Measurements from ENCODE around the gene THBS3. TPM values are rescaled to one million over a fixed set of nuclear protein-coding genes. Genes with fewer than 3 reads are reported as not detected.

Gene THBS3
- 6.3 to 9.1 TPM (median 8.6 TPM) in 5 replicates for total RNA-seq (2022; extraction: Qiagen RNA extraction)

GRCh38 chr1:155207806-155208540 lies at the start of gene THBS3:
Gene THBS3 (minus strand): TSS chr1:155207897. CDS start chr1:155207876, 21 bp downstream.

DNA sequence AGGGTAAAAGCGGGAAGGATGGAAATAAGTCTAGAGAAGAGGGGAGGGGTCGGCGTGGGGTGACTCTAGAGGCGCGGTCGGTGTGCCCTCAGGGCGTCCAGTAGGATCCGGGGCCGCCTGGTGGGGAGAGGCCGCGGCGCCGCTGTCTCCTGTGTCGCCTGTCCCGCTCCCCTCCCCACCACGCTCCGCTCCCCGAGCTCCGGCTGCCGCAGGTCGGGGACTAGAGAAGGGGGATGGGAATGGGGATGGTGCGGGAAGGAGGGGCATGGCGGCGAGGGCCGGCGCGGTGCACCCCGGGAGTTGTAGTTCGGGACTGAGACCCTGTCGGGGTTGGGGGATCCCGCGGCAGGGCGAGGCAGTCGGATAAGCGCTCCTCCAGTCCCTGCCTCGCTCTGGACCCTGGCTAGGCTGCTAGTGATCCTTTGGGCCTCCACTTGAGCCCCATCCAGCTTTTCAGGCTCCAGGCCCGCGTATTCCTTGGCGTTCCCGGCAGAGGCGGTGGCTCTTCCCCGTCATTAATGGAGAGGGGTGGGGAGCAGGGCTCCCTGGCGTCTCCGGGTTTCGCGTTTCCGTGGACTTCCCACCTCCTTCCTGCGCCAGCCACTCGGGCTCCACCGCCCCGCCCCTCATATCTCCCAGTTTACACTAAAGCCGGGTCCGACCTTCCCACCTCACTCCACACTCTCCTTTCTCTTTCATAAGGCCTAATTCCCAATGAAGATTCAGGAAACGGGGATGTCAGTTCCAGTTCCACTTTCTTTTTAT lies 47.7 kb upstream of the THBS3 start, which contains the start of gene ENTREP3:
ENTREP3 (minus strand) TSS at position 241 of the 765 bp plus-strand sequence. CDS start 606 bp downstream, outside the sequence.

DNA sequence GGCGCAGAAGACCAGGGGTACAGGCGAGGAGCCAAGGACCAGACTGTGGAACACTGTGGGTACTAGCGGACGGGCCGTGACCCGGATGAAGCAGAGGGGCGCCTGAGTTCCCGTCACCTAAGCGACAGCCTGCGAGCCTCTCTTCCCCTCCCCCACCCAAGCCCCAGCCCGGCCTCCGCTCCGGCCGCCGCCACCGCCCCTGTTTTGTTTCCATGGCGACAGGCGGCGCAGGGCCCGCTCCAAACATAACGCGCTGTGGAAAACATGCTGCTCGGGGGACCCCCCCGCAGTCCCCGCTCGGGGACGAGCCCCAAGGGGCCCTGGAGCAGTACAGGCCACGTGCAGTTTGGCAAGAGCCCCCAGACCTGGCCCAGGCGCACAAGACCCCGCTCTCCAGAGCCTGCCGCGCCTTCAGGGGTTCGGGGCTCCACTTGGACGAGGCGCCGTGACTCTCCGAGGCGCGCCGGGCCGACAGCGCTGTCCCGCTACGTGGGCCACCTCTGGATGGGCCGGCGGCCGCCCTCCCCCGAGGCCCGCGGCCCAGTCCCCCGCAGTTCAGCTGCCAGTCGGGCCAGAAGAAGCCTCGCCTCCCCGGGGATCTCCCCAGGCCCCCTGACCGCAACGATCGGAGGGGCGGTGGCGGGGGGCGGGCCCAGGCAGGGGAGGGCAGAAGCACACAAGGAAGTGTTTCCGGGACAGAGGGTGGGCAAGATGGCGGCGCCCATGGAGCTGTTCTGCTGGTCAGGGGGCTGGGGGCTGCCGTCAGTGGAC lies 1.0 kb upstream of the THBS3 start, which contains the start of gene MTX1:
MTX1 (plus strand) TSS at position 155 of the 771 bp plus-strand sequence; CDS start at position 265, 110 bp downstream.

DNA sequence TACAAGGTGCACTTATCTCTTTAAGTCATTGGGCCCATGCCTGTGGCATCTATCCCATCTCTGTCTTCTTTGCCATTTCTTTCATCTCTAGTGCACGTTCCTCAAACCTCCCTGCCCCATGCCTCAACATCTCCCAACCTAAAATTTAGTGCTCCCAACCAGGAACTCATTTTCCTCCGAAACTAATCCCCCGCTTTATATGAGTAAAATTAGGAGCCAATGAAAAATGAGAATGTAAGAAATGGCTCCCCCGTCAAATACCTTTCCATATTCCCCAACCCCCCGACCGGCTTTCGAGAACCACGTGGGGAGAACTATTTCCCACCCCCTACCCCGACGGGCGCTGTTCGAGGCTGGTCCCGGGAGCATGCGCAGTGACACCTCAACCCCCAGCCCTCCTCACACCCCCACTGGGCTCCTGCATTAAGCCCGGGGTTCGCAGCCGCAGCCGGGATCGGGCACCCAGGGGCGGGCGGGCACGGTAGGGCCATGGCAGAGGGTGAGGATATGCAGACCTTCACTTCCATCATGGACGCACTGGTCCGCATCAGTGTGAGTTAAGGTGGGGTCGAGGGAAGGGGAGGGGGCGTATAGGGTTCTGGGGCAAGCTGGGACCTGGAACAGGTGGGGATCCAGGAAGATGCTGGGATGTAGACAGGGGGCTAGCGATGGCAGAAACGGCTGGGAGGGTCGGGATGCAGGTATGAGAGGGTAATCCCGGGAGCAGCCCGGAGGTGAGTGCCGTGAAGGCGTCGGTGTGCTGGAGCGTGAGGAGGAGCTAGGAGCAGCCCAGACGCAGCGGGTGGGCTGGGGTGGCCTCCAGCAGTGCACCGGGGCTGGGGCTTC lies 34.0 kb downstream of the THBS3 start, which contains the start of gene TRIM46:
TRIM46 (plus strand) TSS at position 372 of the 846 bp plus-strand sequence; CDS start at position 490, 118 bp downstream.

DNA sequence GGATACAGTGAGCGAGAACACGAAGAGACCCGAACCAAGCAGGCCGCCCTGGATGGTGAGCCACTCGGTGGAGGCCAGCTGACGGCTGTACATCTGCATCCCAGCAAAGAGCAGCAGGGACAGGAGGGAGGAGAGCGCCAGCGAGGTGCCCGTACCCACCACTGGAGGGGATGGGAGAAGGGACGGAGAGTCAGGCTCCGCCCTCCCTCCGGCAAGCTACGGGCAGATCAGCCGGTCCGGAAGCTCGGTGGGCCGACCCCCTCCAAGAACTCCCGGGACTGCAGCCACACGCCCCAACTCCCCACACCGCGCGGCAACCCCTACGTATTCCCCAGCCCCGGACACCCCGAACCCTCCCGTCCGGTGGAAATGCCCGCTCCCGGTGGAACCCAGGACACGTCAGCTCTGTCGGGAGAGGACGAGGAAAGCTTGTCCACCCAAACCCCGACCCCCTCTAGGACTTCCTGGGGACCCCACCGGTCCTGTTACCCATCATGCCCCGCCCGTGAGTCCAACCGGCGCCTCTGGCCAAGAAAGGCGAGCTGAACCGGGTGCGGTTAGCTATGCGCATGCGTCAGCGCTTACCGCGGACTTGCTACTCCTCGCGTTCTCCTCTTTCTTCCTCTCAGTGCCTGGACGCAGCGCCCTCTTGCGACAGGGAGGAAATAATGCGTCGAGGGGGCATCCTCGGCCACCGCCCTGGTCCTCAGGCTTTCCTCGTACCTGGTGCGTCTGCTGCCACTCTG lies 34.8 kb downstream of the THBS3 start, which contains the start of gene KRTCAP2:
KRTCAP2 (minus strand) TSS at position 573 of the 746 bp plus-strand sequence; CDS start at position 493, 80 bp downstream.

Other genes starting within 250 kb of the THBS3 start
- gene PYGO2, start 246.1 kb downstream of the THBS3 start, total RNA-seq (2022; extraction: Qiagen RNA extraction): 21.6 to 23.1 TPM (median 21.9 TPM) in 5 replicates
- gene SHC1, start 237.2 kb downstream of the THBS3 start, total RNA-seq (2022; extraction: Qiagen RNA extraction): 219 to 266 TPM (median 254 TPM) in 5 replicates
- gene CKS1B, start 233.2 kb downstream of the THBS3 start, total RNA-seq (2022; extraction: Qiagen RNA extraction): 307 to 357 TPM (median 343 TPM) in 5 replicates
- gene FLAD1, start 224.6 kb downstream of the THBS3 start, total RNA-seq (2022; extraction: Qiagen RNA extraction): 38.0 to 45.6 TPM (median 44.1 TPM) in 5 replicates
- gene LENEP, start 214.3 kb downstream of the THBS3 start, total RNA-seq (2022; extraction: Qiagen RNA extraction): not detected in 5 replicates
- 41.1 to 55.1 TPM (median 52.6 TPM) in 5 replicates for gene ZBTB7B, start 205.1 kb downstream of the THBS3 start, total RNA-seq (2022; extraction: Qiagen RNA extraction)
- gene DCST2, start 174.1 kb downstream of the THBS3 start, total RNA-seq (2022; extraction: Qiagen RNA extraction): 0.37 to 1.2 TPM (median 0.71 TPM) in 5 replicates
- 0.05 to 0.07 TPM in 2 of 5 replicates, not detected in the others for gene DCST1, start 174.1 kb downstream of the THBS3 start, total RNA-seq (2022; extraction: Qiagen RNA extraction)
- 76.8 to 119 TPM (median 109 TPM) in 5 replicates for gene ADAM15, start 156.6 kb downstream of the THBS3 start, total RNA-seq (2022; extraction: Qiagen RNA extraction)
- gene EFNA4, start 144.2 kb downstream of the THBS3 start, total RNA-seq (2022; extraction: Qiagen RNA extraction): 15.5 to 17.4 TPM (median 16.3 TPM) in 5 replicates
- 12.3 to 14.8 TPM (median 14.2 TPM) in 5 replicates for gene EFNA3, start 129.1 kb downstream of the THBS3 start, total RNA-seq (2022; extraction: Qiagen RNA extraction)
- 21.7 to 30.6 TPM (median 26.3 TPM) in 5 replicates for gene EFNA1, start 80.0 kb downstream of the THBS3 start, total RNA-seq (2022; extraction: Qiagen RNA extraction)
- gene SLC50A1, start 72.0 kb downstream of the THBS3 start, total RNA-seq (2022; extraction: Qiagen RNA extraction): 31.8 to 37.5 TPM (median 32.9 TPM) in 5 replicates
- gene DPM3, start 67.4 kb downstream of the THBS3 start, total RNA-seq (2022; extraction: Qiagen RNA extraction): 74.0 to 113 TPM (median 104 TPM) in 5 replicates
- gene KRTCAP2, start 34.6 kb downstream of the THBS3 start, total RNA-seq (2022; extraction: Qiagen RNA extraction): 212 to 265 TPM (median 253 TPM) in 5 replicates
- 2.0 to 3.1 TPM (median 2.9 TPM) in 5 replicates for gene TRIM46, start 34.0 kb downstream of the THBS3 start, total RNA-seq (2022; extraction: Qiagen RNA extraction)
- gene MTX1, start 798 bp upstream of the THBS3 start, total RNA-seq (2022; extraction: Qiagen RNA extraction): 67.5 to 77.3 TPM (median 75.2 TPM) in 5 replicates
- 26.2 to 38.1 TPM (median 32.7 TPM) in 5 replicates for gene ENTREP3, start 47.6 kb upstream of the THBS3 start, total RNA-seq (2022; extraction: Qiagen RNA extraction)
- 96.0 to 128 TPM (median 117 TPM) in 5 replicates for gene SCAMP3, start 54.5 kb upstream of the THBS3 start, total RNA-seq (2022; extraction: Qiagen RNA extraction)
- gene CLK2, start 65.6 kb upstream of the THBS3 start, total RNA-seq (2022; extraction: Qiagen RNA extraction): 19.6 to 28.0 TPM (median 23.6 TPM) in 5 replicates
- gene HCN3, start 69.6 kb upstream of the THBS3 start, total RNA-seq (2022; extraction: Qiagen RNA extraction): 3.1 to 5.8 TPM (median 4.5 TPM) in 5 replicates
- 0.02 TPM in 3 of 5 replicates, not detected in the others for gene PKLR, start 93.5 kb upstream of the THBS3 start, total RNA-seq (2022; extraction: Qiagen RNA extraction)
- 159 to 178 TPM (median 164 TPM) in 5 replicates for gene FDPS, start 101.0 kb upstream of the THBS3 start, total RNA-seq (2022; extraction: Qiagen RNA extraction)
- gene RUSC1, start 113.0 kb upstream of the THBS3 start, total RNA-seq (2022; extraction: Qiagen RNA extraction): 40.0 to 56.3 TPM (median 51.9 TPM) in 5 replicates